Stimulated activated CD4-positive, alpha-beta T cell treated with anti-CD3 and anti-CD28 coated beads, Interleukin-4, amount 100 ng/mL, for 24 hours (primary cell): ENCODE results near the gene STK32B.

Experiments used
- DNase-seq: peaks from one replicate; pipeline ENCODE4 v3.0.0-alpha.2; 2020

Gene STK32B

GRCh38 chr4:5127556-5127955, 76.3 kb downstream of the STK32B start:
- DNase-seq: no peak

- no peak for DNase-seq
These were observed 77.3 kb downstream of the STK32B start for GRCh38 chr4:5128569-5128968.

- no peak for DNase-seq
These were observed 81.9 kb downstream of the STK32B start for GRCh38 chr4:5133201-5133600.

GRCh38 chr4:5133933-5134594, 82.8 kb downstream of the STK32B start:
- no peak for DNase-seq

GRCh38 chr4:5134620-5135019, 83.3 kb downstream of the STK32B start:
- DNase-seq: no peak

GRCh38 chr4:5137226-5137625, 85.9 kb downstream of the STK32B start:
- no peak for DNase-seq

GRCh38 chr4:5137927-5138326, 86.6 kb downstream of the STK32B start:
- no peak for DNase-seq

GRCh38 chr4:5138389-5138788, 87.1 kb downstream of the STK32B start:
- DNase-seq: no peak

GRCh38 chr4:5139141-5139540, 87.9 kb downstream of the STK32B start:
- no peak for DNase-seq

GRCh38 chr4:5141802-5142201, 90.5 kb downstream of the STK32B start:
- DNase-seq: no peak

GRCh38 chr4:5142726-5143125, 91.4 kb downstream of the STK32B start:
- no peak for DNase-seq

GRCh38 chr4:5143306-5143861, 92.1 kb downstream of the STK32B start:
- DNase-seq: no peak

- DNase-seq: no peak
These were observed 92.7 kb downstream of the STK32B start for GRCh38 chr4:5143940-5144339.

- DNase-seq: no peak
These were observed 93.1 kb downstream of the STK32B start for GRCh38 chr4:5144384-5144783.

- DNase-seq: no peak
These were observed 95.0 kb downstream of the STK32B start for GRCh38 chr4:5146248-5146647.

- DNase-seq: no peak
These were observed 101.2 kb downstream of the STK32B start for GRCh38 chr4:5152521-5152920.

- DNase-seq: no peak
These were observed 105.4 kb downstream of the STK32B start for GRCh38 chr4:5156682-5157081.

- DNase-seq: no peak
These were observed 106.8 kb downstream of the STK32B start for GRCh38 chr4:5157791-5158770.

GRCh38 chr4:5158825-5159224, 107.5 kb downstream of the STK32B start:
- no peak for DNase-seq

- DNase-seq: no peak
These were observed 109.4 kb downstream of the STK32B start for GRCh38 chr4:5160668-5161067.

- DNase-seq: no peak
These were observed 111.7 kb downstream of the STK32B start for GRCh38 chr4:5162909-5163508.

GRCh38 chr4:5164221-5164912, 113.1 kb downstream of the STK32B start:
- DNase-seq: no peak
